ENCODE measurements around the gene CASQ1. TPM values are rescaled to one million over a fixed set of nuclear protein-coding genes. Genes with fewer than 3 reads are reported as not detected.

Gene CASQ1
- total and polyA plus RNA-seq, 2 of the 13 experiments (the other 11 are each of a cell fraction or from before 2014, with no cell fraction given) = 0.09 to 0.20 TPM

DNA sequence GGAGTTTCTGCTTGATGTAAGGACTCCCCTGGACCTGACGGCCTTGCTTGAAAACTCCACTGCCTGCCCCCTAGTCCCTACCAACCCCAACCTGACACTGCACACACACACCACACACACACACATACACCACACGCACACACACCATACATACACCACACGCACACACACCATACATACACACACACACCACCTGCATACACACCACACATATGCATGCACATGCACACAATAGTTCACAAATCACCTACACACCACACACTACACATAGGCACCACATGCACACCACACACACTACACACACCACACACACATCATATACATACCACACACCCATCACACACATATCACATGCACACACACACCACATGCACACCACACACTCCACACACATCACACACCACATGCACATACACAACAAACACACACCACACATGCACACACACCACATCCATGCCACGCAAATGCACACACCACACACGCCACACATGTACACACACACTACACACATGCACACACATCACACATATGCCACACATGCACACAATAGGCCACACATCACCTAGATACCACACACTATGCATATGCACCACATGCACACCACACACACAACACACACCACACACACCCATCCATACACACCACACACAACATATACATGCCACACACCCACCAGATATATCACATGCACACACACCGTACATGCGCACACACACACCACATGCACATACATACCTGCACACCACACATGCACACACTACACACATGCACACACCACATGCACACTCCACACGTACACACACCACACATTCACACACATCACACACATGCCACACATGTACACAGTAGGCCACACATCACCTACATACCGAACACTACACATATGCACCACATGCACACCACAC is 3.7 kb downstream of the CASQ1 start:
- intact Hi-C loops (cut with micrococcal nuclease; ENCODE audit: unreplicated experiment) (loop anchor here (1.0 to 10.0 kb wide), 5 partner anchors 25 to 181 kb away; no protein-coding TSS in a partner anchor), in situ Hi-C loops (cut with HindIII; ENCODE audit: extremely low pct_ligation_motif_present, low pct_unique_long_range_greater_than_20kb) (loop anchor here (5.0 kb wide), 2 partner anchors 58 to 98 kb away; no protein-coding TSS in a partner anchor)
- no peak overlapping the region for H3K27ac ChIP-seq (ENCODE audit: extremely low read length, insufficient read depth, low read length)
- TF ChIP-seq IKZF1 (IDR thresholded peaks at IDR 0.05) (0 out of 2 replicates have a peak, but pooled peaks have one; percentile 19), KLF9 (CRISPR knock-in tag; IDR thresholded peaks at IDR 0.05; ENCODE audit: low read depth) (no peak), ZNF124 (CRISPR knock-in tag; IDR thresholded peaks at IDR 0.05) (no peak), FOXP1 (IDR thresholded peaks at IDR 0.05) (peak; percentile 30; the same call in 1 of the 2 replicates), FOXP1 (CRISPR knock-in tag; IDR thresholded peaks at IDR 0.05) (no peak), ZNF282 (IDR thresholded peaks at IDR 0.05; ENCODE audit: partially characterized antibody) (peak; percentile 54), IRX3 (CRISPR knock-in tag; IDR thresholded peaks at IDR 0.05; ENCODE audit: borderline replicate concordance, low read depth) (no peak), ZNF367 (CRISPR knock-in tag; IDR thresholded peaks at IDR 0.05; ENCODE audit: borderline replicate concordance) (no peak), ZNF878 (CRISPR knock-in tag; IDR thresholded peaks at IDR 0.05) (no peak), ZNF772 (CRISPR knock-in tag; IDR thresholded peaks at IDR 0.05) (0 out of 2 replicates have a peak, but pooled peaks have one; percentile 48), FOXC1 (CRISPR knock-in tag; IDR thresholded peaks at IDR 0.05; ENCODE audit: borderline replicate concordance) (no peak), ZZZ3 (CRISPR knock-in tag; IDR thresholded peaks at IDR 0.05; ENCODE audit: borderline replicate concordance) (0 out of 2 replicates have a peak, but pooled peaks have one; percentile 2), ZNF17 (CRISPR knock-in tag; IDR thresholded peaks at IDR 0.05) (no peak), PRMT3 (CRISPR knock-in tag; IDR thresholded peaks at IDR 0.05; ENCODE audit: borderline replicate concordance, low read depth) (no peak)
- TF ChIP-seq, protein P1, sequence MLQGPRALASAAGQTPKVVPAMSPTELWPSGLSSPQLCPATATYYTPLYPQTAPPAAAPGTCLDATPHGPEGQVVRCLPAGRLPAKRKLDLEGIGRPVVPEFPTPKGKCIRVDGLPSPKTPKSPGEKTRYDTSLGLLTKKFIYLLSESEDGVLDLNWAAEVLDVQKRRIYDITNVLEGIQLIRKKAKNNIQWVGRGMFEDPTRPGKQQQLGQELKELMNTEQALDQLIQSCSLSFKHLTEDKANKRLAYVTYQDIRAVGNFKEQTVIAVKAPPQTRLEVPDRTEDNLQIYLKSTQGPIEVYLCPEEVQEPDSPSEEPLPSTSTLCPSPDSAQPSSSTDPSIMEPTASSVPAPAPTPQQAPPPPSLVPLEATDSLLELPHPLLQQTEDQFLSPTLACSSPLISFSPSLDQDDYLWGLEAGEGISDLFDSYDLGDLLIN (CRISPR knock-in tag; IDR thresholded peaks at IDR 0.05; ENCODE audit: borderline replicate concordance) = no peak
- TF ChIP-seq, protein P2, sequence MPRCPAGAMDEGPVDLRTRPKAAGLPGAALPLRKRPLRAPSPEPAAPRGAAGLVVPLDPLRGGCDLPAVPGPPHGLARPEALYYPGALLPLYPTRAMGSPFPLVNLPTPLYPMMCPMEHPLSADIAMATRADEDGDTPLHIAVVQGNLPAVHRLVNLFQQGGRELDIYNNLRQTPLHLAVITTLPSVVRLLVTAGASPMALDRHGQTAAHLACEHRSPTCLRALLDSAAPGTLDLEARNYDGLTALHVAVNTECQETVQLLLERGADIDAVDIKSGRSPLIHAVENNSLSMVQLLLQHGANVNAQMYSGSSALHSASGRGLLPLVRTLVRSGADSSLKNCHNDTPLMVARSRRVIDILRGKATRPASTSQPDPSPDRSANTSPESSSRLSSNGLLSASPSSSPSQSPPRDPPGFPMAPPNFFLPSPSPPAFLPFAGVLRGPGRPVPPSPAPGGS (CRISPR knock-in tag; IDR thresholded peaks at IDR 0.05) = no peak
- TF ChIP-seq, protein P3, sequence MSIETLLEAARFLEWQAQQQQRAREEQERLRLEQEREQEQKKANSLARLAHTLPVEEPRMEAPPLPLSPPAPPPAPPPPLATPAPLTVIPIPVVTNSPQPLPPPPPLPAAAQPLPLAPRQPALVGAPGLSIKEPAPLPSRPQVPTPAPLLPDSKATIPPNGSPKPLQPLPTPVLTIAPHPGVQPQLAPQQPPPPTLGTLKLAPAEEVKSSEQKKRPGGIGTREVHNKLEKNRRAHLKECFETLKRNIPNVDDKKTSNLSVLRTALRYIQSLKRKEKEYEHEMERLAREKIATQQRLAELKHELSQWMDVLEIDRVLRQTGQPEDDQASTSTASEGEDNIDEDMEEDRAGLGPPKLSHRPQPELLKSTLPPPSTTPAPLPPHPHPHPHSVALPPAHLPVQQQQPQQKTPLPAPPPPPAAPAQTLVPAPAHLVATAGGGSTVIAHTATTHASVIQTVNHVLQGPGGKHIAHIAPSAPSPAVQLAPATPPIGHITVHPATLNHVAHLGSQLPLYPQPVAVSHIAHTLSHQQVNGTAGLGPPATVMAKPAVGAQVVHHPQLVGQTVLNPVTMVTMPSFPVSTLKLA (IDR thresholded peaks at IDR 0.05) = peak; percentile 94
- TF ChIP-seq, protein P4, sequence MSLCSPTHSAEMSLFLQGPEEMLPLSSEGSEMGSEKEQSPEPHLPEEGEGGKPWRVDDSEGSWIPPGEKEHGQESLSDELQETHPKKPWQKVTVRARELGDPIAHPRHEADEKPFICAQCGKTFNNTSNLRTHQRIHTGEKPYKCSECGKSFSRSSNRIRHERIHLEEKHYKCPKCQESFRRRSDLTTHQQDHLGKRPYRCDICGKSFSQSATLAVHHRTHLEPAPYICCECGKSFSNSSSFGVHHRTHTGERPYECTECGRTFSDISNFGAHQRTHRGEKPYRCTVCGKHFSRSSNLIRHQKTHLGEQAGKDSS (CRISPR knock-in tag; IDR thresholded peaks at IDR 0.05; ENCODE audit: borderline replicate concordance, low read depth) = peak; percentile 8; the same call in 1 of the 2 replicates

More for the DNA sequence above, 3.7 kb downstream of the CASQ1 start:
- H3K4me3 ChIP-seq (replicated peaks in 1 of 3; ENCODE audit: insufficient read depth in 1 of 3, low read depth in 2 of 3, low read length in 3 of 3) = peak overlapping the region in 2 of 3 experiments; percentile 55 to 70; a peak in 2 of 6 replicates
- ChIA-PET POLR2A (interaction anchor here (0.7 to 1.1 kb wide), 6 partner anchors 10 to 97 kb away, joined by 3 to 5 read pairs (median 4); partner anchors contain the start of genes DCAF8 and IGSF8), CTCF (ENCODE audit: low intra/inter-chr PET ratio, low total read pairs) (interaction anchor here (1.0 to 2.0 kb wide), 5 partner anchors 26 to 182 kb away, joined by 4 to 13 read pairs (median 12); no protein-coding TSS in a partner anchor)
- DNase-seq (ENCODE audit: low spot score) (no peak), FAIRE-seq (no peak), ATAC-seq (no peak)
- H3K79me2 ChIP-seq (ENCODE audit: insufficient read depth, low read length) = no peaks in the 10 kb centered on the region
- H2AFZ ChIP-seq (ENCODE audit: low read length) = no peak overlapping the region
- BruUV-seq (replicated peaks) = no TSS peak
- H3K4me1 ChIP-seq (ENCODE audit: insufficient read depth, low read length) = peaks cover 34% of the 10 kb centered on the region
- WGBS (ENCODE audit: low lambda C conversion rate) = 56% methylated on average over 9 of the region's 9 CpGs
- no peaks in the 10 kb centered on the region for H4K20me1 ChIP-seq (ENCODE audit: insufficient read depth, low read length)
- H3K4me2 ChIP-seq (ENCODE audit: low read depth, low read length) = peak overlapping the region; percentile 85
- no peaks in the 10 kb centered on the region for H3K36me3 ChIP-seq (replicated peaks in 1 of 2; ENCODE audit: control insufficient read depth in 1 of 2, insufficient read depth in 2 of 2, low read length in 2 of 2)
- H3K27me3 ChIP-seq (ENCODE audit: control insufficient read depth in 1 of 2, insufficient read depth in 2 of 2, low read length in 2 of 2) = peaks cover 1 to 21% of the 10 kb centered on the region in 2 experiments; a peak in 3 of 5 replicates
- H3K9me3 ChIP-seq (ENCODE audit: low read length) = no peaks in the 10 kb centered on the region
- H3K9ac ChIP-seq (ENCODE audit: insufficient read depth, low read depth, low read length) = peak overlapping the region; percentile 57; the same call in 1 of the 2 replicates

Data from HepG2 (cell line).